GM18520 (cell line): ENCODE results near the gene AP5M1.
"Not testable (repeated sequence)": the region's sequence is repeated elsewhere in the genome, so short reads cannot be mapped to it uniquely, and the experiment has no call there.

Experiments
- ATAC-seq: cut with Tn5 transposase; IDR thresholded peaks from one replicate; pipeline ENCODE4 v1.9.1; 2021; ENCODE audit not compliant: unreplicated experiment

The AP5M1 gene

DNA sequence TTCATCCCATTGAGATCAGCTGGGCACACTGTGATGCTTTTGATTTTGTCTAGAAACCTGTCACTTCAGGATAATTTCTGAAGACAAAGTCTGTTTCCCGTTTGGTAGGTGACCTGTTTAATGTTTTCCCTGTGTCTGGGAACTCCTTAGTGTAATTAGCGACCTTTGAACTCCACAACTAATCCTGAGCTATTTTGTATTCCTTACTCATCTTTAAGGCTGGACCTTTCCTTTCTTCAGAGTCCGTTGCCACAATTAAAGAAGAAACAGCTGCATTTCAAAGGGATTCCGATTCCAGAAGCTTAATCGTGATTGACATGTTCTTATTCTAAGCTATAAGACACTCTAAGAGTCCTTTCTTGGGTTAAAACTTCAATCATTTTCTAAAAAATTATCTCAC, 22.0 kb downstream of the AP5M1 start:
- no peak for ATAC-seq

DNA sequence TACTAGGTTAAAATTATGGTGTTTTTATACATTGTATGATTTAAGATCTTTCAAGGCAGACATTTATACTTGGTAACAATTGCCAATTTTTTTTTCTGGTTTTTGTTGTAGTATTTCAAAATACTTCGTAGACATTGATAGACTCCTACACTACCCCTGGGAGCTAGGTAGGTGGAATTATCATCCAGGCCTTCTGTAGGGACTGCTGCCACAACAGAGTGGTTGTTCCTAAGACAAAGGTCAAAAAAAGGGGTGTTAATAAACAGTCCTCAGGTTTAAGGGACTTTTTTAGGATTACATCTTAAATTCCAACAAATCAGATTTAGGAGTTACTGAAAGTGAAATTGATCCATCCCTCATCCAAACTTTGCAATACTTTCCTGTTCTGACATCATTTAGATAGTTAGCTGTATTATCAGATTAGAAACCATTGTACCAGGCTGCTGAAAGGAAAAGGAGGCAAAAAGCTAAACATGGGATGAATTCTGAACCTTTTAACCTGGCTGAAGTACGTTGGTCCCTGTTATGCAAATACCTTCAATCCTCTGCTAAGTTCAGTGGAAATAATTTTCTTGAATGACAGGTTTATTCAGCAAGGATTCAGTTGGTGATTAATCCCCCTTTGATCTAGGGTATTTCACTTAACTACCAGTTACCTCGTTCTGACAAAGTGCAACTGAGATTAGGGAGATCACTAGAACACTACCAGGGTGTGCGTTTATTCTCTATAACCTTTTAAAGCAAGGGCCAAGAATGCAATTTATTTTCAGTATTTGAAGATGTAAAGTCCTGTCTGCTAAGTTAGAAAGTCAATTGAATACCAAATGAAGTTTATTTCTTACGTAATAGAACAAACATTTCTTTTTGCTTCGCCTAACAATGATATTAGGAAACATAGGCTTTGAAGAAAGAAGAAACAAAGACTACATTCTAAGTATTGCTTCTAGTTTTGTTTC, 23.2 kb downstream of the AP5M1 start:
- ATAC-seq, result no peak

DNA sequence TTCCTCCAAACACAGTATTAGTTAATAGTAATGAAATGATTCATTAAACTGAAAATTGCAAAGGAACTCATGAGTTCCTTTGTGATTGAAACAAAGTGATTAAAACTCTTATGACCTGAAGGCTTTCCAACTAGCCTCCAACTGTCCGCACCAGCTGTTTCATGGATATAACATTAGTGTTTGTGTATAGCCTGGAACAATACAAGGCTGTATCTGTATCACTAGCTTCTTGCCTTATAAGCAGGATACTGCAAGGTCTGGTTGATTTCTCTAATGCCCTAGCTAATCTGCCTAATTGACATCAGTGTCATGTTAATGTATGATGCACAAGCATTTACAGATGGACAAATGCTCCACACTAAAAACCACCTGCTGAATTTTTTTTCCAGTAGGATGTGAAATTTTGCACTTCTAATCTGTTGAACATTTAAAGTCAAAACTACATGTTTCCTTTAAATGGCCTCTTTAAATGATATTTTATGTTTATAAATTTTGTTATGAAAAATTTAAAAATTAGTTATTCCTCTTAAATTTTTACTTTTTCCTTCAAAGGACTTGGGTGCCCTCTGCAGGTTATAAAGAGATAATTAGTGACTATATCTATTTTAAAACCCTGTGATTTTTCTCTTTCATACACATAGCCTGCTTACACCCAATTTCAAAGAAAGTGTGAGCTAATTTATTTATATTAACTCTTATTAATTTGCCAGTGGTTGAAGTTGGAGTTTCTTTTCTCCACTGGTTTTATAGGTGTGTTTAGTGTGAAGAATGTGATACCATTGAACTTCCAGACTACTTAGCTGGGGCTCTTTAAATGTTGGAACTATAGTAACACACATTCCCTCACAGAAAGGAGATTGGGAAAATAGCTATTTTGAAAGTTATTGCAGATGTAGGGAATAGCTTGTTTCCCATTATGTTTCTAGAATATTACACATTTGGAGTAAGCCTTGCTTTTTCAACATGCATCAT, 25.4 kb downstream of the AP5M1 start:
- ATAC-seq, result no peak

DNA sequence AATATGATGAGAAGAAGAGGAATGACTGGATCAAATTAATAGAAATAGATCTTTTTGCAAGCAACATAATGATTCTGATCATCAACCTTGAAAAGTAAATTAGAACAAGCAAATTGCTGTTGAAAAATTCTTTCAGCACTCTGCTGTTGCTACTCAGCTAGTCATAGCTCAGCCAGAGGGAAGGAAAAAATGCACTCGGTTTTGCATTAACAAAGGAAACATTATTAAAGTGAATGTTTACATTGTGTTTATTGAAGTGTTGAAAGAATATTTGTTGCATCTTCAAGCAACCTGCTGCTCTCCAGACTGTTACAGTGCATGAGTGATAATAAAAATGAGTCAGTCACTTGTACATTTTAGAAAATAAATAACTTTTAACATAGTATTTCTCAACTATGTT, 26.5 kb downstream of the AP5M1 start:
- ATAC-seq, result no peak

DNA sequence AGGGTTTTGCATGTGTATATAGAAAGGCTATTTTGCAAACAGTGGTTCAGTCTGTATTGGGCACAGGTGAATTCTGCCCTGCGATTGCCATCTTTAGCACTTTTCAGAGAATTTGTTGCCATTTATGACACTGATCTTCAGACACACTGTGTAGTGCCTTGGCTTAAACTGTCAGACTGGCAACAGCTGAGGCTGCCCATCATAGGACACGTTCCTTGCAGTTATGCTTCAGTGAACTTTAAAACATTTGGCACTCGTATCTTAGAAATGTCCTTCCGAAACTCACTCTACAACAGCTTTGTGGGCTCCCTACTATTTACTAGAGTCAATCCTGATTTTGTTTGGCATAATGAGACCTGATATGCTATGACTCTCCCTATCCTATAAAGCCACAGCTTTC, 29.1 kb downstream of the AP5M1 start:
- ATAC-seq, result no peak

DNA sequence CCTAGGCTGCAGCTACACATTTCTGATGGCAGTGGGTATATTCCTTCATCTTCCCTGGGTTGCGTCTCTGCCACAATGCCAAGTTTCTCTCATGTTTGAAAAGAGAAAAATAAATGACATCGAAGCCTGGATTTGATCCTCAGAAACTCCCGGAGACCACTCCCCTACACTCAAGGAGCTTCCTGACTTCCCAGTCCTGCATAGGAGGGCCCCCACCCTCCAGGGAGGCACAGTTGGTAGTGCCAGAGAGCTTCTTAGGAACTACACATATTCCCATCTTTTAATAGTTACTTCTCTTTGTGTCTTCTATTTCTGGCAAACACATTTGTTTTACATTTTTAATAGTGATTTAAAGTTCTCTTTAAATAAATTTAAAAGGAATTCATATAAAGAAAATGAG, 30.7 kb downstream of the AP5M1 start:
- ATAC-seq, result no peak

DNA sequence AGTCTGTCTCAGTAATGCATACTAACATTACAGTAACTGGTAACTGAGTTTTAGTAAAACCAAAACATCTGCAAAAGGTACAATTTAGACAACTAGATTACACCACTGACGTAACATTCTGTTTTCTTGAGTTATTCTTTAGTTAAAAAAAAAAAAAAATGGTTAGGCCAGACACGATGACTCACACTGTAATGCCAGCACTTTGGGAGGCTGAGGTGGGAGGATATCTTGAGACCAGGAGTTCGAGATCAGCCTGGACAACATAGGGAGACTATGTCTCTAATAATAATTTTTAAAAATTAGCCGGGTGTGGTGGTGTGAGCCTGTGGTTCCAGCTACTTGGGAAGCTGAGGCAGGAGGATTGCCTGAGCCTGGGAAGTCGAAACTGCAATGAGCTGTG, 34.1 kb downstream of the AP5M1 start:
- ATAC-seq, result no peak

DNA sequence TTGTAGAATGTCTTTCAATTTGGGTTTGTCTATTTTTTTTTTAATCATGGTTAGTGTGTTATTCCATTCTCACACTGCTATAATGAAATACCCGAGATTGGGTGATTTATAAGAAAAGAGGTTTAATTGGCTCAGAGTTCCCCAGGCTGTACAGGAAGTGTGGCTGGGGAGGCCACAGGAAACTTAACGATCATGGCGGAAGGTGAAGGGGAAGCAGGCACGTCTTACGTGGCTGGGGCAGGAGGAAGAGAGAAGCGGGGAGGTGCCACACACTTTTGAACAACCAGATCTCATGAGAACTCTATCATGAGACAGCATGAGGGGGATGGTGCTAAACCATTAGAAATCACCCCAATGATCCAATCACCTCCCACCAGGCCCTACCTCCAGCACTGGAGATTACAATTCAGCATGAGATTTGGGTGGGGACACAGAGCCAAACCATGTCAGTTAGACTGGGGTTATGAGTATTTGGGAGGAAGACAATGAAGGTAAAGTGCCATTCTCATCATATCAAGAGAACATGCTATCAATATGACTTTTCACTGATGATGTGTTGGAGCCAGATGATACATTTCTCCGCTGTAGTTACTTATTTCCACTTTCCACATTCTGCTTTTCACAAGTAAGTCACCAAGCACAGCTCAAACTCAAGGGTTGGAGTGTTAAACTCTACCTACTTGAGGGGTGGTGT, 45.8 kb downstream of the AP5M1 start:
- no peak for ATAC-seq

DNA sequence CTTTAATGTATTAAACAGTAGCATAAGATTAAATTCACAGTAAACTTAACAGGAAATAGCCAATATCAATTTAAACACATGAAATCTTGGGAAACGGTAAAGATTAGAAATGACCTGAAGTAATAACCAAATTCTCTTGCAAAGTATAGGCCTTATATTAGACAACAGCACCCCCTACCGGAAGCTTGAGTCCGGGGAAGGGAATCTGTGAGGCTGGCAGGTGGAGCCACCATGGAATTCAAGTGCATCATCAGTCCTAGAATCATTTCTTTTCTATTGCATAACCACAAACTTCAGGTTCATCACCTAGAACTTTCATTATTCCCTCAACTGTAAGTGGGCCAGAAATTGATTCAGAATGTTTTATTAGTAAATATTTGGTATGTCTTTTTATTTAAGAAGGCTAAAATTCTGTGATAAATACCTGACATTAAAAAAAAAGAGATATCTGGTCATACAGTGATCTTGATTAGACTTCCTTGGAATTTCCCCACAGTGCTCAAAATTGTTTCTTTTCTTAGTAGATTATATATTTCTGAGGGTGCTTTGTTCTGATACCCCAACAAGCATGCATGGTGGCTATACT, 48.6 kb downstream of the AP5M1 start:
- peak; percentile 50 for ATAC-seq

DNA sequence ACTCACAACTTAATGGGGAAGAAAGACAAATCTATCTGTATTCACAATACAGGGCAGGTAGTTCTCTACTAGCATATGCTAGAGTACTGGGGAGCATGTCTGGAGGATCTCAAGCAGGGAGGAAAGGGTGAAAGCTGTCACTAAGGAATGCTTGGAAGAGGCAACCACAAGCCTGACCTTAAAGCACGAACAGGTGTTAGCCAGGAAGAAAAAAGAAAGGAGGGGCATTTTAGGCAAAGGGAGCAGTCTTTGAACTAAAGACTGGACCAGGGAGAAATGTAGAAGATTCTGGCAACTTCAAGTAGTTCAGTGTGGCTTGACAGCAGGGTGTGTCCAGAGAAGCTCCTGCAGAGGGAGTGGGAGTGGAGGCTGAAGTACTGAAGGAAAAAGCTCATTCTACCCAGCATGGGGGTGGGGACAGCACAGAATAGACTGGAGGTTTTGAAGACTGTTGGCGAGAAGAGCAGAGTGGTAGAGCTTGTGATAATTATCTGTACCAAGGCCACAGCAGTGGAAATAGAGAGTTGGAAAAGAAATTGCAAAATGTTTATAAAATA, 50.9 kb downstream of the AP5M1 start:
- no peak for ATAC-seq

DNA sequence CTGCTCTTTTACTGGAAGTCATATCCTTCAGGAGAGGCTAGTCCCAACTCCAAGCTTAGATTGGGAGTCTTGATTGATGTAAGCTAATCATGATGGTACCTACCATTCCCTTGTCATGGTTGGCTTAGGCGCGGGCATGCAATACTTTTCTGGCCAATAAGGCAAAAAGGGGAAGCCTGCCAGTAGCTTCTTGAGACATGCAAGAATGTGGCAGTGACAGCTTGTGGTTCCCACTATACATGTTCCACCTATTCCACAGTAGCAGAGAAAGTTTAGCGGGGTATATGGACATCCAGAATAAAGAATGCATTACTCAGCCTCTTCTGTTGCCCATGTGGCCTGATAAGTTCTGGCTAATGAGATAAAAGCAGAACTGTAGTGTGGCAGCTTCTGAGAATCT, 55.0 kb downstream of the AP5M1 start:
- ATAC-seq, result no peak

DNA sequence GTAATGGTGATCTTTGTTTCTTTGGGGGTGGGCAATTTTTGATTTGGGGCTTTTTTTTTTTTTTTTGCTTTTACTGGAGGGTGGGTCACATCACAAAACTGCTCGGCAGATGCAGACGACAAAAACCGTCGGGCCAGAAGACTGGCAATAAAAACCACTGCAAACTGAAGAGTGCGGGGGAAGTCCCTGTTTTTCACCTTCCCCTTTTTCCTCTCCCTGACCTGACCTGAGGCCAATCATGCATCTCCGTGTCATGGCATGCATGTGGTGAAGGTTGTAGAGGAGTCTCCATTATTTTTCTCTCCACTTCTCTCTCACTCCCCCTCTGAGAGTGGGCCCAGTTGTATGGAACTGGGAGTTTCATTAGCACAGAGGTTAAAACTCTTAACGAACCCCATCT, 57.5 kb downstream of the AP5M1 start:
- ATAC-seq, result no peak

DNA sequence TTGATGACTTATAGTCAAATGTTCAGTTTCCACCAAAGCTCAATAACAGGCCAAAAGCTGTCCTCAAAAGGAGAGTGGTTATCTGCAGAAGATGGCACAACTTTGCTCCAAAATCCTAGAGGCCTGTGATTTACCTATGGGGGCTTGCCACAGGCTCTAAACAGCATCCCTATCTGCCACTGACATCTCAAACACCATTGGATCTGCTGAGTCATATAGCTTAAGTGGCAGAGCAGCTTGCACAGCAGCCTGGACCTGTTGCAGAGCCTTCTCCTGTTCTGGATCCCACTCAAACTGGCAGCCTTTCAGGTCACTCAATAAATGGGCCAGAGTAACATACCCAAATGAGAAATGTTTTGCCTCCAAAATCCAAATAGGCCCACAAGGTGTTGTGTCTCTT, 61.1 kb downstream of the AP5M1 start:
- no peak for ATAC-seq

DNA sequence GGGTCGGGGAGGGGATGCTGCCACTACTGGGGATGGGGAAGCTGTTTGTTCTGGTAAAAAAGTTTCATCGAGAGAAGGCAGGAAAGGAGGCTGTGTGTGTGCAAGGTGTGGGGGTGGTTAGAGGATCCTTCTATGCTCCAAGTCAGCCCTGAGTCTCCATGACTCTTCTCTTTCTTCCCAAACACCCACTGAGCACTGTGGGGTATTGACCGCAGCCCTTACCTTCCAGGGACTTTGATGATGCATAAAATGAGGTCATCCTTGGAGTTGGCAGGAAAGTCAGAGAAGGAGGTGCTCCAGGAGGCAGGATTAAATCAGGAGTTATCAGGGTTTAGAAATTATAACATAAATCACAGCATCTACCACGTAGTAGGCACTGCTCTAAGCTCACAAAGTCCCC, 63.7 kb downstream of the AP5M1 start:
- ATAC-seq, result not testable (repeated sequence)

DNA sequence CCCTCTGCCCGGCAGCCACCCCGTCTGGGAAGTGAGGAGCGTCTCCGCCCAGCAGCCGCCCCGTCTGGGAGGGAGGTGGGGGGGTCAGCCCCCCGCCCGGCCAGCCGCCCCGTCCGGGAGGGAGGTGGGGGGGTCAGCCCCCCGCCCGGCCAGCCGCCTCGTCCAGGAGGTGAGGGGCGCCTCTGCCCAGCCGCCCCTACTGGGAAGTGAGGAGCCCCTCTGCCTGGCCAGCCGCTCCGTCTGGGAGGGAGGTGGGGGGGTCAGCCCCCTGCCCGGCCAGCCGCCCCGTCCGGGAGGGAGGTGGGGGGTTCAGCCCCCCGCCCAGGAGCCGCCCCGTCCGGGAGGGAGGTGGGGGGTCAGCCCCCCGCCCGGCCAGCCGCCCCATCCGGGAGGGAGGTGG, 65.0 kb downstream of the AP5M1 start:
- not testable (repeated sequence) for ATAC-seq

DNA sequence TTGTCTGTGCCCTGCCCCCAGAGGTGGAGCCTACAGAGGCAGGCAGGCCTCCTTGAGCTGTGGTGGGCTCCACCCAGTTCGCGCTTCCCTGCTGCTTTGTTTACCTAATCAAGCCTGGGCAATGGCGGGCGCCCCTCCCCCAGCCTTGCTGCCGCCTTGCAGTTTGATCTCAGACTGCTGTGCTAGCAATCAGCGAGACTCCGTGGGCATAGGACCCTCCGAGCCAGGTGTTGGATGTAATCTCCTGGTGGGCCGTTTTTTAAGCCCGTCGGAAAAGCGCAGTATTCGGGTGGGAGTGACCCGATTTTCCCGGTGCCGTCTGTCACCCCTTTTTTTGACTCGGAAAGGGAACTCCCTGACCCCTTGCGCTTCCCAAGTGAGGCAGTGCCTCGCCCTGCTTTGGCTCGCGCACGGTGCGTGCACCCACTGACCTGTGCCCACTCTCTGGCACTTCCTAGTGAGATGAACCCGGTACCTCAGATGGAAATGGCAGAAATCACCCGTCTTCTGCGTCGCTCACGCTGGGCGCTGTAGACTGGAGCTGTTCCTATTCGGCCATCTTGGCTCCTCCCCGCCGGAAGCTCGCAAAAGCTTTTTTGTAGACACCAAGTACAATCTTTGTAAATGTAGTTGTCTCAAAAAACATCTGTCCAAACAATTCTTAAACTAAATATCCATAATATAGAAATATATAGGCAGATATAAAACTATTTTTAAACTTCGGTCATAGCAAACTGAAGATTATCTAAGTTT, 75.0 kb downstream of the AP5M1 start:
- ATAC-seq, result not testable (repeated sequence)

DNA sequence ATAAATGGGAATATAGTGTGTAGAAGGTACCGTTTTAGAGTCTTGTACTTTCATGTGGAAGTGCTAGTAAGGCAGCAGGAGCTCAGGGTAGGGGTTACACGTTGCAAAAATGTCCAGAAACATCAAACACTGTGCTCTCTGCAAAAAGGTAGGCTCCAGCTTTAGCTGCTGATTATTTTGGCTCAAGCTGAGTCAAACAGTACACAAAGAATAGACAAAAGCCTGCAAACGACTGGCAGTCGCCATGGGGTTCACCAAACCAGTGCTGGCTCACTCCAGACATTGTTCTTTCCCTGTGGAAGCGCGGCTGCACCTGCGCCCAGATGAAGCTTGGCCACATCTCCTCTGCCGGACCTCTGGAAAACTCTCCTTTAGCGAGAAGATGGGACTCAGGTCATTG, 76.3 kb downstream of the AP5M1 start:
- no peak for ATAC-seq

DNA sequence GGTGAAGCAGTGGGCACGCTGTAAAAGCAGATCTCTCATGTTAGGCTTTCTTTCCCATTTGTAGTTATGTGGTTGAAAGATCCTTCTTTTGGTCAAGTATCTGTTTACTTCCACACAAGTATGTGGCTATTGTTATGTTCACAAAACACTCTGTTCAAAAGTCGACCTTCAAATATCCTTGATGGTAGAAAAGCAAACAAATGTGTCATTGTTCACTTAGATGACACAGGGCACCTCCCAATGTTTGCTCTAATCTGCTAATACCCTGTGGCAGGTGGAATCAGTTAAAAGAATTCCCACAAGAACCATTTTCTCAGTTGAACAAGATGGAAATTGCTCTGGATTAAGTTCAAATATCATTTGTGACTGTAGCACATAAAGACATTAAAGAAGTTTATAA, 78.0 kb downstream of the AP5M1 start:
- no peak for ATAC-seq
